Adrenal gland (tissue), 12 donors: Measurements from ENCODE around the gene HNRNPH3. TPM values are rescaled to one million over a fixed set of nuclear protein-coding genes. Genes with fewer than 3 reads are reported as not detected.
"Not testable (repeated sequence)": the region's sequence is repeated elsewhere in the genome, so short reads cannot be mapped to it uniquely, and the experiment has no call there.

Experiments
- DNase-seq, 7 donors: peaks; one replicate each; pipeline ENCODE4 v3.0.0-alpha.2; 2019 to 2020
- H3K27ac ChIP-seq, 5 donors: fragments of 200-600 bp; sonication (generic) in 4 of 5; 1 replicate in 3 of 5; 2 replicates in 2 of 5; pipeline versions ENCODE4 v1.5.1 to v1.8.0; 2016 to 2020; ENCODE audit warnings: mild to moderate bottlenecking in 1 of 5
- H3K27me3 ChIP-seq: fragments of 200-600 bp; 2 replicates; pipeline ENCODE4 v1.8.0; 2021
- H3K36me3 ChIP-seq, 2 donors: fragments of 200-600 bp; replicated peaks in 1 of 2; 1 replicate in 1 of 2; 2 replicates in 1 of 2; pipeline versions ENCODE4 v1.5.1 to v1.8.0; 2018 to 2022
- H3K4me1 ChIP-seq, 2 donors: fragments of 200-600 bp; replicated peaks in 1 of 2; 1 replicate in 1 of 2; 2 replicates in 1 of 2; pipeline versions ENCODE4 v1.5.1 to v1.8.0; 2018 to 2021
- H3K4me3 ChIP-seq, 4 donors: fragments of 200-600 bp; sonication (generic) in 3 of 4; one replicate each; pipeline ENCODE4 v1.5.1; 2016 to 2018
- H3K9me3 ChIP-seq, 3 donors: fragments of 200-600 bp; sonication (generic) in 1 of 3; replicated peaks in 1 of 3; 1 replicate in 2 of 3; 2 replicates in 1 of 3; pipeline versions ENCODE4 v1.5.1 to v1.8.0; 2016 to 2021
- POLR2A ChIP-seq, 2 donors: fragments of 450-650 bp; IDR thresholded peaks; one replicate each; pipeline ENCODE4 v1.6.1; 2017; ENCODE audit warnings: antibody characterized with exemption in 2 of 2, mild to moderate bottlenecking in 2 of 2, moderate library complexity in 1 of 2
- WGBS, 4 donors: extraction: QIAGEN DNeasy Blood & Tissue Kit in 2 of 4; methylation state at CpG; one replicate each; pipeline versions ENCODE4 v1.1.5 to v1.1.7; 2013 to 2017; 5-methylcytosine and 5-hydroxymethylcytosine counted together
- intact Hi-C, 2 donors: fragments of 100-400 bp; cut with DNase I; formaldehyde crosslinking; loops; one replicate each; pipeline versions ENCODE4 v1.14.1 to v1.15.0; 2022 to 2023
- polyA plus RNA-seq, 3 donors: library from polyadenylated mRNA; stranded (reverse); fragments of 200-250 nt in 2 of 3; fragments of 350-450 nt in 1 of 3; fragmentation: Illumina TruSeq in 1 of 3; extraction: RNeasy Lipid Tissue Mini Kit (QIAGEN cat#74804) in 1 of 3; gene quantifications; one replicate each; pipeline ENCODE4 v1.2.3, GENCODE V29; 2013 to 2014
- total RNA-seq, 9 donors: library from RNA; depleted of rRNA in 4 of 9; stranded (reverse); fragments of >200 nt in 4 of 9; fragments of 120-200 nt in 1 of 9; fragmentation: NEBNext Ultra II Directional in 1 of 9; extraction: Animal tissue kit (Norgen Biotek cat#: 25700) in 1 of 9; gene quantifications; one replicate each; pipeline versions ENCODE4 v1.1.0 to v1.2.4, GENCODE V29; 2013 to 2023
- TF ChIP-seq, protein P1 (sequence below), 6 experiments: fragments of 450-650 bp in 4 of 6; fragments of 200-600 bp in 2 of 6; sonication (generic) in 1 of 6; IDR thresholded peaks; 1 replicate in 5 of 6; 2 replicates in 1 of 6; pipeline versions ENCODE4 v1.5.1 to v1.8.0; 2016 to 2021; ENCODE audit warnings: antibody characterized with exemption in 6 of 6, mild to moderate bottlenecking in 2 of 6, moderate library complexity in 1 of 6
- donor health status: healthy with polysubstance abuse.
- donor health status: Bipolar disorder and iron deficiency.
- donor health status: DM: yes; HTN: yes; CAD: no.
- donor health status: DM: no; HTN: no; CAD: no.
- donor health status: DM: no; HTN: no; CAD: no.
- donor health status: DM: yes; HTN: yes; CAD: no.

HNRNPH3 gene
- total and polyA plus RNA-seq, 12 donors: 12.9 to 291 (median 80.8) TPM

DNA sequence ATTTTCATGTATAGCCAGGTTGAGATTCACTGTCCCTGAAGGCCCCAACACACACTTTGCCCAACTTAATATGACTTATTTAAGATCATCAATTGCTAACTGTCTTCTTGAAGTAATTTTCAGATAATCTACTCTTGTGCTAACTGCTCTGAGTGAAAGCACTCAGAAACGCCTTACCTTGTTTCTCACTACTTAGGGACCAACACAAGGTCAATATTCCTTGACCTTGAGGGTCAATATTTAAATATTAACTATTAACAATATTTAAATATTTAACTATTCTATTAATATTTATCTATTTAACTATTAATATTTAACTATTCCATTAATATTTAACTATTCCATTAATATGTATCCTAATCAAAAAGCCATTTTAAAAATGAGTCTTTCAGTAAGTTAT is 26.0 kb upstream of the HNRNPH3 start:
- intact Hi-C loops: loop anchor here in 1 of 2 donors (10.0 kb wide), 3 partner anchors 91 to 441 kb away; no protein-coding TSS in a partner anchor
- no peak overlapping the region for H3K27ac ChIP-seq
- H3K4me3 ChIP-seq: no peak overlapping the region
- no peaks in the 10 kb centered on the region for H3K9me3 ChIP-seq
- no peak for DNase-seq
- WGBS, 4 donors: 0 to 65% (median 55%) methylated on average over 1 of the region's 1 CpG
- H3K36me3 ChIP-seq: no peaks in the 10 kb centered on the region
- H3K4me1 ChIP-seq: peaks cover 0 to 5% of the 10 kb centered on the region in 2 donors
- no peaks in the 10 kb centered on the region for H3K27me3 ChIP-seq
- TF ChIP-seq, protein P1, sequence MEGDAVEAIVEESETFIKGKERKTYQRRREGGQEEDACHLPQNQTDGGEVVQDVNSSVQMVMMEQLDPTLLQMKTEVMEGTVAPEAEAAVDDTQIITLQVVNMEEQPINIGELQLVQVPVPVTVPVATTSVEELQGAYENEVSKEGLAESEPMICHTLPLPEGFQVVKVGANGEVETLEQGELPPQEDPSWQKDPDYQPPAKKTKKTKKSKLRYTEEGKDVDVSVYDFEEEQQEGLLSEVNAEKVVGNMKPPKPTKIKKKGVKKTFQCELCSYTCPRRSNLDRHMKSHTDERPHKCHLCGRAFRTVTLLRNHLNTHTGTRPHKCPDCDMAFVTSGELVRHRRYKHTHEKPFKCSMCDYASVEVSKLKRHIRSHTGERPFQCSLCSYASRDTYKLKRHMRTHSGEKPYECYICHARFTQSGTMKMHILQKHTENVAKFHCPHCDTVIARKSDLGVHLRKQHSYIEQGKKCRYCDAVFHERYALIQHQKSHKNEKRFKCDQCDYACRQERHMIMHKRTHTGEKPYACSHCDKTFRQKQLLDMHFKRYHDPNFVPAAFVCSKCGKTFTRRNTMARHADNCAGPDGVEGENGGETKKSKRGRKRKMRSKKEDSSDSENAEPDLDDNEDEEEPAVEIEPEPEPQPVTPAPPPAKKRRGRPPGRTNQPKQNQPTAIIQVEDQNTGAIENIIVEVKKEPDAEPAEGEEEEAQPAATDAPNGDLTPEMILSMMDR (IDR thresholded peaks at IDR 0.05): no peak
- no peak for TF ChIP-seq POLR2A (IDR thresholded peaks at IDR 0.05)

DNA sequence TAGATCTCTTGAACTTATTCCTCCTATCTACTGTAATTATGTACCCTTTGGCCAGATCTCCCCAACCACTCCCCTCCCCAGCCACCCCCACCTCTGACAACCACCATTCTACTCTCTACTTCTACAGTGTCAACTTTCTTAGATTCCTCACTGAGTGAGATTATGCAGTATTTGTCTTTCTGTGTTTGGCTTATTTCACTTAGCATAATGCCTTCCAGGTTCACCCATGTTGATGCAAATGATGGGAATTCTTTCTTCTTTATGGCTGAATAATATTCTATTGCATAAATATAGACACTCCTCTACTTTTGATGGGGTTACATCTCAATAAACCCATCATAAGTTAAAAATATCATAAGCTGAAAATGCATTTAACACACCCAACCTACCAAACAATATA is 21.3 kb upstream of the HNRNPH3 start:
- Histone ChIP-seq H3K4me1 (no peaks in the 10 kb centered on the region), H3K27ac (no peak overlapping the region), H3K36me3 (no peaks in the 10 kb centered on the region), H3K9me3 (no peaks in the 10 kb centered on the region), H3K4me3 (no peak overlapping the region), H3K27me3 (no peaks in the 10 kb centered on the region)
- no peak for TF ChIP-seq POLR2A (IDR thresholded peaks at IDR 0.05)
- TF ChIP-seq, protein P1 (IDR thresholded peaks at IDR 0.05): no peak
- DNase-seq: no peak
- intact Hi-C loops: no loop called here

DNA sequence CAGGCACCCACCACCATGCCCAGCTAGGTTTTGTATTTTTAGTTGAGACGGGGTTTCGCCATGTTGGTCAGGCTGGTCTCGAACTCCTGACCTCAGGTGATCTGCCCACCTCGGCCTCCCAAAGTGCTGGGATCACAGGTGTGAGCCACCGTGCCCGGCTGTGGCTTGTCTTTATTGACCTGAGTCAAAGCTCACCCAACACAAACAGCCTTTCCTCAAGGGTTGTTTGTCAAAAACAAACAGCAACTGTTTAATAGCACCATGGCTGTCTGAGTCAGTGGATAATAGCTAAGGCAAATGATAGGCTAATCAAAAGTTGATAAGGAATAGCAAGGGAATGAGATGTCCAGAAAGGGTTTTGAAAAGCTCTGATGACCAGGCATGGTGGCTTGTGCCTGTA is 16.9 kb upstream of the HNRNPH3 start:
- 95 to 99% (median 96%) methylated on average over 6 of the region's 6 CpGs for WGBS, 4 donors
- H3K27ac ChIP-seq, intact Hi-C loops, H3K27me3 ChIP-seq, H3K9me3 ChIP-seq, H3K4me1 ChIP-seq, H3K4me3 ChIP-seq, DNase-seq, H3K36me3 ChIP-seq: not testable (repeated sequence)

DNA sequence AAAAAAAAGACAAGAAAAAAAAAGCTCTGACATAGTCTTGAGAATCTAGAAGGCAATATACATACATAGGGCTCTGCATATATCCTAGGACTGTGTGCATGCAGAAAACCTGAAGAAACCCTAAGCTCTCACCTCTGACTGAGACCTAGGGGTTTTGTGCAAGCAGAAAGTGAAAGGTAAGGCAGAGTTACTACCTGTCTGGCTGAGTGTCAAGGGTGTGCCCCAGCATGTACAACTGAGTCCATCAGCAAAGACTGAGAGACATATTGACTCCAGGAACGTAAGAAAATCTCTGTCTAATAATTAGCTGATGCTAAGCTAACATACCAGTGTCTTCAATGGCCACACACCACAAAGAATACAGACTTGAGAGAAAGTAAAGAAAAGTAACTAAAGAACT is 16.3 kb upstream of the HNRNPH3 start:
- no peaks in the 10 kb centered on the region for H3K4me1 ChIP-seq
- no peak for TF ChIP-seq POLR2A (IDR thresholded peaks at IDR 0.05)
- TF ChIP-seq, protein P1 (IDR thresholded peaks at IDR 0.05): no peak
- intact Hi-C loops: no loop called here
- no peak overlapping the region for H3K4me3 ChIP-seq
- H3K27me3 ChIP-seq: no peaks in the 10 kb centered on the region
- peaks cover 0 to 8% (median 0%) of the 10 kb centered on the region in 3 donors for H3K9me3 ChIP-seq
- 90 to 95% (median 92%) methylated on average over 1 of the region's 1 CpG for WGBS, 4 donors
- H3K36me3 ChIP-seq: no peaks in the 10 kb centered on the region
- DNase-seq: no peak
- H3K27ac ChIP-seq: no peak overlapping the region

DNA sequence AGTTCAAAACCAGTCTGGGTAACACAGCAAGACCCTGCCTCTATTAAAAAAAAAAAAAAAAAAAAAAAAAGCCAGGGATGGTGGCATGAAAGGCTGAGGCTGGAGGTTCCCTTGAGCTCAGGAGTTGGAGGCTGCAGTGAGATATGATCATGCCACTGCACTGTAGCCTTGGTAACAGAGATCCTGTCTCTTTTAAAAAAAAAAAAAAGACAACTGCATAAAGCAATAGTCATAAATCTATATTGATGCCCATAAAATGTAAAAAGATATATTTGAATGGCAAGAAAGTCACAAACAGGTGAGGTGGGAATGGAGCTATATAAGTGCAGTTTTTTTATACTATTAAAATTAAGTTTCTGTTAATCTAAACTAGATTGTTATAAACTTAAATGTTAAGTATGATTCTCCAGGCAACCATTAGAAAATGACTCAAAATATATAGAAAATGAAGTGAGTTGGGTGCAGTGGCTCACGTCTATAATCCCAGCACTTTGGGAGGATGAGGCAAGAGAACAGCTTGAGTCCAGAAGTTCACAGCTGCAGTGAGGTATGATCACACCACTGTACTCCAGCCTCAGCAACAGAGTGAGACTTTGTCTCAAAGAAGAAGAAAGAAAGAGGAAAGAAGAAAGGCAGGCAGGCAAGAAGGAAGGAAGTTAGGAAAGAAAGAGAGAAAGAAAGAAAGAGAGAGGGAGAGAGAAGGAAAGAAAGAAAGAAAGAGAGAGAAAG is 13.4 kb upstream of the HNRNPH3 start:
- H3K27ac ChIP-seq: no peak overlapping the region
- TF ChIP-seq POLR2A (IDR thresholded peaks at IDR 0.05): no peak
- TF ChIP-seq, protein P1 (IDR thresholded peaks at IDR 0.05): no peak
- H3K27me3 ChIP-seq: no peaks in the 10 kb centered on the region
- H3K36me3 ChIP-seq: no peaks in the 10 kb centered on the region
- H3K9me3 ChIP-seq: peaks cover 0 to 8% (median 0%) of the 10 kb centered on the region in 3 donors
- DNase-seq: no peak
- WGBS, 4 donors: 83 to 91% (median 87%) methylated on average over 1 of the region's 1 CpG
- no peaks in the 10 kb centered on the region for H3K4me1 ChIP-seq
- H3K4me3 ChIP-seq: no peak overlapping the region
- intact Hi-C loops: no loop called here

DNA sequence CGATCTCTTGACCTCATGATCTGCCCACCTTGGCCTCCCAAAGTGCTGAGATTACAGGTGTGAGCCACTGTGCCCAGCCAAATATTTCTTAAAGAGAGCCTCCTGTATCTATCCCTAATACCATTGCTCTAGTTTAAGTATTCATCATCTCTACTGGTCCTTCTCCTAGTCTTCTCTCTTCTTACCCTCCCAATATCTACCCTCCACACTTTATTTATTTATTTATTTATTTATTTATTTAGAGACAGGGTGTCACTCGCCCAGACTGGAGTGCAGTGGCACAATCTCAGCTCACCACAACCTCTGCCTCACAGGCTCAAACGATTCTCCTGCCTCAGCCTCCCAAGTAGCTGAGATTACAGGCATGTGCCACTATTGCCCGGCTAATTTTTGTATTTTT is 7.5 kb upstream of the HNRNPH3 start:
- H3K27me3 ChIP-seq, H3K27ac ChIP-seq, DNase-seq, H3K36me3 ChIP-seq, H3K9me3 ChIP-seq, intact Hi-C loops, H3K4me3 ChIP-seq: not testable (repeated sequence)
- WGBS, 4 donors: 89 to 95% (median 92%) methylated on average over 4 of the region's 4 CpGs
- peaks cover 17 to 20% of the 10 kb centered on the region in 2 donors for H3K4me1 ChIP-seq
